Trophoblast cell (in vitro differentiated cells and primary cell): ENCODE data around the gene CERKL.

Source experiments
- DNase-seq, 2 donors: peaks; one replicate each; pipeline ENCODE4 v3.0.0-alpha.2; 2016
- H2AFZ ChIP-seq: 2 replicates; pipeline ENCODE4 v1.6.1; 2013; ENCODE audit warnings: low read length, moderate library complexity, mild to moderate bottlenecking; ENCODE audit not compliant: insufficient read depth, poor library complexity
- H2AK5ac ChIP-seq: 2 replicates; pipeline ENCODE4 v1.6.1; 2013; ENCODE audit warnings: mild to moderate bottlenecking, low read length
- H2BK120ac ChIP-seq: 2 replicates; pipeline ENCODE4 v1.6.1; 2013; ENCODE audit warnings: low read length, mild to moderate bottlenecking, moderate library complexity; ENCODE audit not compliant: insufficient read depth, poor library complexity
- H2BK12ac ChIP-seq: 2 replicates; pipeline ENCODE4 v1.6.1; 2013; ENCODE audit warnings: mild to moderate bottlenecking, low read length, moderate library complexity
- H2BK5ac ChIP-seq: 2 replicates; pipeline ENCODE4 v1.6.1; 2013; ENCODE audit warnings: low read length, low read depth, moderate library complexity, mild to moderate bottlenecking; ENCODE audit not compliant: poor library complexity
- H3K14ac ChIP-seq: 2 replicates; pipeline ENCODE4 v1.6.1; 2013; ENCODE audit warnings: mild to moderate bottlenecking, low read length
- H3K18ac ChIP-seq: 2 replicates; pipeline ENCODE4 v1.6.1; 2013; ENCODE audit warnings: mild to moderate bottlenecking, low read length
- H3K23ac ChIP-seq: 2 replicates; pipeline ENCODE4 v1.6.1; 2013; ENCODE audit warnings: low read length
- H3K27ac ChIP-seq: 2 replicates; pipeline ENCODE4 v1.5.1; 2013; ENCODE audit warnings: low read depth, mild to moderate bottlenecking, inconsistent platforms, low read length, moderate library complexity
- H3K27me3 ChIP-seq: 2 replicates; pipeline ENCODE4 v1.6.1; 2013; ENCODE audit warnings: inconsistent platforms, mild to moderate bottlenecking, low read length, moderate library complexity; ENCODE audit not compliant: insufficient read depth
- H3K36me3 ChIP-seq, 2 experiments: 1 replicate in 1 of 2; 2 replicates in 1 of 2; pipeline ENCODE4 v1.6.1; 2013; ENCODE audit warnings: low read length in 2 of 2, mild to moderate bottlenecking in 2 of 2, moderate library complexity in 1 of 2; ENCODE audit not compliant: insufficient read depth in 2 of 2, control insufficient read depth in 1 of 2
- H3K4ac ChIP-seq: 2 replicates; pipeline ENCODE4 v1.6.1; 2013; ENCODE audit warnings: low read depth, mild to moderate bottlenecking, low read length, moderate library complexity
- H3K4me1 ChIP-seq, 2 experiments: 1 replicate in 1 of 2; 2 replicates in 1 of 2; pipeline ENCODE4 v1.6.1; 2013; ENCODE audit warnings: low read length in 2 of 2, mild to moderate bottlenecking in 2 of 2, moderate library complexity in 1 of 2; ENCODE audit not compliant: insufficient read depth in 2 of 2, control insufficient read depth in 1 of 2
- H3K4me2 ChIP-seq: 2 replicates; pipeline ENCODE4 v1.6.1; 2013; ENCODE audit warnings: inconsistent platforms, mild to moderate bottlenecking, low read length, moderate library complexity
- H3K4me3 ChIP-seq: 2 replicates; pipeline ENCODE4 v1.5.1; 2013; ENCODE audit warnings: mild to moderate bottlenecking, low read depth, low read length, inconsistent platforms
- H3K79me1 ChIP-seq: one replicate; pipeline ENCODE4 v1.6.1; 2013; ENCODE audit warnings: low read length
- H3K79me2 ChIP-seq: 2 replicates; pipeline ENCODE4 v1.6.1; 2013; ENCODE audit warnings: low read length, mild to moderate bottlenecking; ENCODE audit not compliant: control insufficient read depth, insufficient read depth, poor library complexity
- H3K9ac ChIP-seq: 2 replicates; pipeline ENCODE4 v1.6.1; 2013; ENCODE audit warnings: mild to moderate bottlenecking, low read length
- H3K9me3 ChIP-seq: 2 replicates; pipeline ENCODE4 v1.6.1; 2013; ENCODE audit warnings: low read depth, mild to moderate bottlenecking, control low read depth, inconsistent platforms, low read length; ENCODE audit not compliant: insufficient read depth
- H4K12ac ChIP-seq: 2 replicates; pipeline ENCODE4 v1.6.1; 2013; ENCODE audit warnings: low read depth, mild to moderate bottlenecking, low read length, moderate library complexity
- H4K8ac ChIP-seq: 2 replicates; pipeline ENCODE4 v1.6.1; 2013; ENCODE audit warnings: low read depth, mild to moderate bottlenecking, low read length, moderate library complexity
- H4K91ac ChIP-seq: one replicate; pipeline ENCODE4 v1.6.1; 2013; ENCODE audit warnings: low read depth, mild to moderate bottlenecking, low read length, moderate library complexity
- WGBS: extraction: QIAGEN DNeasy Blood & Tissue Kit; methylation state at CpG from one replicate; pipeline ENCODE4 v1.1.7; 2013; ENCODE audit warnings: missing lambda C conversion rate; ENCODE audit not compliant: insufficient read length, insufficient coverage; ENCODE audit errors: extremely low coverage; 5-methylcytosine and 5-hydroxymethylcytosine counted together

CERKL gene

GRCh38 chr2:181576431-181576830 is 80.5 kb downstream of the CERKL start:
- Histone ChIP-seq H4K12ac (no peak overlapping the region), H3K36me3 (no peaks in the 10 kb centered on the region), H3K4me1 (no peaks in the 10 kb centered on the region), H3K23ac (no peak overlapping the region), H3K4me2 (no peak overlapping the region), H3K18ac (no peak overlapping the region), H3K79me1 (no peaks in the 10 kb centered on the region), H2BK5ac (no peak overlapping the region), H3K79me2 (no peaks in the 10 kb centered on the region), H3K4ac (no peak overlapping the region), H4K8ac (no peak overlapping the region), H3K14ac (no peak overlapping the region), H2BK12ac (no peak overlapping the region), H2AFZ (no peak overlapping the region), H4K91ac (no peak overlapping the region), H3K27ac (no peak overlapping the region), H3K4me3 (no peak overlapping the region), H3K9me3 (no peaks in the 10 kb centered on the region), H3K27me3 (no peaks in the 10 kb centered on the region), H2BK120ac (no peak overlapping the region), H2AK5ac (no peak overlapping the region), H3K9ac (no peak overlapping the region)
- DNase-seq, result no peak
- no CpG with 5 or more reads among the region's 5 CpGs for WGBS

- no peaks in the 10 kb centered on the region for H3K79me1 ChIP-seq
- no peak overlapping the region for H2AK5ac ChIP-seq
- no peak overlapping the region for H3K4me2 ChIP-seq
- no peak overlapping the region for H3K9ac ChIP-seq
- H3K14ac ChIP-seq, result no peak overlapping the region
- H3K27me3 ChIP-seq, result no peaks in the 10 kb centered on the region
- no peak for DNase-seq
- H2BK12ac ChIP-seq, result no peak overlapping the region
- no peak overlapping the region for H2BK5ac ChIP-seq
- WGBS, result no CpG with 5 or more reads among the region's 2 CpGs
- no peak overlapping the region for H4K91ac ChIP-seq
- H3K79me2 ChIP-seq, result no peaks in the 10 kb centered on the region
- H3K27ac ChIP-seq, result no peak overlapping the region
- no peak overlapping the region for H3K4me3 ChIP-seq
- H3K4ac ChIP-seq, result no peak overlapping the region
- H3K23ac ChIP-seq, result no peak overlapping the region
- H4K8ac ChIP-seq, result no peak overlapping the region
- H3K4me1 ChIP-seq, result no peaks in the 10 kb centered on the region
- no peak overlapping the region for H2AFZ ChIP-seq
- no peak overlapping the region for H2BK120ac ChIP-seq
- no peak overlapping the region for H4K12ac ChIP-seq
- H3K9me3 ChIP-seq, result no peaks in the 10 kb centered on the region
- no peaks in the 10 kb centered on the region for H3K36me3 ChIP-seq
- H3K18ac ChIP-seq, result no peak overlapping the region
These were observed 81.3 kb downstream of the CERKL start for GRCh38 chr2:181575650-181576025.

GRCh38 chr2:181575024-181575649 is 81.8 kb downstream of the CERKL start:
- H2AFZ ChIP-seq, result no peak overlapping the region
- H2BK120ac ChIP-seq, result no peak overlapping the region
- no peaks in the 10 kb centered on the region for H3K4me1 ChIP-seq
- no peak overlapping the region for H4K12ac ChIP-seq
- no peaks in the 10 kb centered on the region for H3K79me2 ChIP-seq
- DNase-seq, result no peak
- no peak overlapping the region for H3K4me2 ChIP-seq
- WGBS, result no CpG with 5 or more reads among the region's 7 CpGs
- H3K4ac ChIP-seq, result no peak overlapping the region
- no peak overlapping the region for H3K4me3 ChIP-seq
- no peak overlapping the region for H4K91ac ChIP-seq
- H3K9me3 ChIP-seq, result no peaks in the 10 kb centered on the region
- H3K14ac ChIP-seq, result no peak overlapping the region
- no peaks in the 10 kb centered on the region for H3K36me3 ChIP-seq
- H2AK5ac ChIP-seq, result no peak overlapping the region
- no peak overlapping the region for H3K9ac ChIP-seq
- H4K8ac ChIP-seq, result no peak overlapping the region
- H2BK5ac ChIP-seq, result no peak overlapping the region
- no peak overlapping the region for H3K18ac ChIP-seq
- no peak overlapping the region for H3K27ac ChIP-seq
- no peak overlapping the region for H3K23ac ChIP-seq
- no peak overlapping the region for H2BK12ac ChIP-seq
- no peaks in the 10 kb centered on the region for H3K27me3 ChIP-seq
- no peaks in the 10 kb centered on the region for H3K79me1 ChIP-seq

GRCh38 chr2:181574321-181574720 is 82.6 kb downstream of the CERKL start:
- DNase-seq, result no peak
- H3K9ac ChIP-seq, result no peak overlapping the region
- no peak overlapping the region for H2BK120ac ChIP-seq
- H2AFZ ChIP-seq, result no peak overlapping the region
- no peak overlapping the region for H3K4me3 ChIP-seq
- H3K4ac ChIP-seq, result no peak overlapping the region
- no CpG with 5 or more reads among the region's 7 CpGs for WGBS
- H3K9me3 ChIP-seq, result no peaks in the 10 kb centered on the region
- H3K14ac ChIP-seq, result no peak overlapping the region
- no peak overlapping the region for H3K4me2 ChIP-seq
- H2BK12ac ChIP-seq, result no peak overlapping the region
- no peak overlapping the region for H2BK5ac ChIP-seq
- no peaks in the 10 kb centered on the region for H3K36me3 ChIP-seq
- no peak overlapping the region for H2AK5ac ChIP-seq
- no peak overlapping the region for H3K27ac ChIP-seq
- H3K18ac ChIP-seq, result no peak overlapping the region
- H3K23ac ChIP-seq, result no peak overlapping the region
- no peaks in the 10 kb centered on the region for H3K4me1 ChIP-seq
- no peak overlapping the region for H4K91ac ChIP-seq
- H3K79me1 ChIP-seq, result no peaks in the 10 kb centered on the region
- H3K79me2 ChIP-seq, result no peaks in the 10 kb centered on the region
- no peaks in the 10 kb centered on the region for H3K27me3 ChIP-seq
- no peak overlapping the region for H4K8ac ChIP-seq
- no peak overlapping the region for H4K12ac ChIP-seq
